Measurements from ENCODE around the gene AUH.

AUH gene

GRCh38 chr9:91310037-91310436 lies 51.7 kb downstream of the AUH start:
- 93% methylated on average over 2 of the region's 2 CpGs for WGBS
- H3K27me3 ChIP-seq (ENCODE audit: insufficient read depth, low read length) = no peaks in the 10 kb centered on the region
- H3K9ac ChIP-seq (ENCODE audit: low read depth, low read length) = no peak overlapping the region
- no peaks in the 10 kb centered on the region for H3K9me3 ChIP-seq (ENCODE audit: insufficient read depth, low read depth, low read length)
- H3K4me1 ChIP-seq (ENCODE audit: insufficient read depth, low read length) = no peaks in the 10 kb centered on the region
- peaks cover 3% of the 10 kb centered on the region; the same call in 1 of the 2 replicates for H3K36me3 ChIP-seq (ENCODE audit: insufficient read depth, low read length)
- H3K27ac ChIP-seq (ENCODE audit: low read depth, low read length) = no peak overlapping the region
- no peak overlapping the region for H3K4me3 ChIP-seq (ENCODE audit: low read length)

- Histone ChIP-seq H3K4me1 (ENCODE audit: insufficient read depth, low read length) (peaks cover 9% of the 10 kb centered on the region; the same call in 1 of the 2 replicates), H3K9ac (ENCODE audit: low read depth, low read length) (no peak overlapping the region), H3K9me3 (ENCODE audit: insufficient read depth, low read depth, low read length) (no peaks in the 10 kb centered on the region), H3K27ac (ENCODE audit: low read depth, low read length) (no peak overlapping the region), H3K4me3 (ENCODE audit: low read length) (no peak overlapping the region), H3K27me3 (ENCODE audit: insufficient read depth, low read length) (no peaks in the 10 kb centered on the region), H3K36me3 (ENCODE audit: insufficient read depth, low read length) (peaks cover 3% of the 10 kb centered on the region; the same call in 1 of the 2 replicates)
- WGBS = no CpG with 5 or more reads among the region's 2 CpGs
Measured at GRCh38 chr9:91308191-91308590, 53.5 kb downstream of the AUH start.

- no peak overlapping the region for H3K9ac ChIP-seq (ENCODE audit: low read depth, low read length)
- H3K27ac ChIP-seq (ENCODE audit: low read depth, low read length) = no peak overlapping the region
- peaks cover 3% of the 10 kb centered on the region; the same call in 1 of the 2 replicates for H3K36me3 ChIP-seq (ENCODE audit: insufficient read depth, low read length)
- no peaks in the 10 kb centered on the region for H3K27me3 ChIP-seq (ENCODE audit: insufficient read depth, low read length)
- peaks cover 9% of the 10 kb centered on the region; the same call in 1 of the 2 replicates for H3K4me1 ChIP-seq (ENCODE audit: insufficient read depth, low read length)
- H3K4me3 ChIP-seq (ENCODE audit: low read length) = no peak overlapping the region
- WGBS = 97% methylated on average over 4 of the region's 5 CpGs
- H3K9me3 ChIP-seq (ENCODE audit: insufficient read depth, low read depth, low read length) = no peaks in the 10 kb centered on the region
Measured at GRCh38 chr9:91307279-91307678, 54.4 kb downstream of the AUH start.

GRCh38 chr9:91306296-91306630 lies 55.5 kb downstream of the AUH start:
- peaks cover 9% of the 10 kb centered on the region; the same call in 1 of the 2 replicates for H3K4me1 ChIP-seq (ENCODE audit: insufficient read depth, low read length)
- no peaks in the 10 kb centered on the region for H3K9me3 ChIP-seq (ENCODE audit: insufficient read depth, low read depth, low read length)
- H3K4me3 ChIP-seq (ENCODE audit: low read length) = no peak overlapping the region
- H3K9ac ChIP-seq (ENCODE audit: low read depth, low read length) = no peak overlapping the region
- WGBS = 100% methylated on average over 1 of the region's 1 CpG
- H3K36me3 ChIP-seq (ENCODE audit: insufficient read depth, low read length) = peaks cover 1% of the 10 kb centered on the region; the same call in 1 of the 2 replicates
- no peaks in the 10 kb centered on the region for H3K27me3 ChIP-seq (ENCODE audit: insufficient read depth, low read length)
- no peak overlapping the region for H3K27ac ChIP-seq (ENCODE audit: low read depth, low read length)

DNA sequence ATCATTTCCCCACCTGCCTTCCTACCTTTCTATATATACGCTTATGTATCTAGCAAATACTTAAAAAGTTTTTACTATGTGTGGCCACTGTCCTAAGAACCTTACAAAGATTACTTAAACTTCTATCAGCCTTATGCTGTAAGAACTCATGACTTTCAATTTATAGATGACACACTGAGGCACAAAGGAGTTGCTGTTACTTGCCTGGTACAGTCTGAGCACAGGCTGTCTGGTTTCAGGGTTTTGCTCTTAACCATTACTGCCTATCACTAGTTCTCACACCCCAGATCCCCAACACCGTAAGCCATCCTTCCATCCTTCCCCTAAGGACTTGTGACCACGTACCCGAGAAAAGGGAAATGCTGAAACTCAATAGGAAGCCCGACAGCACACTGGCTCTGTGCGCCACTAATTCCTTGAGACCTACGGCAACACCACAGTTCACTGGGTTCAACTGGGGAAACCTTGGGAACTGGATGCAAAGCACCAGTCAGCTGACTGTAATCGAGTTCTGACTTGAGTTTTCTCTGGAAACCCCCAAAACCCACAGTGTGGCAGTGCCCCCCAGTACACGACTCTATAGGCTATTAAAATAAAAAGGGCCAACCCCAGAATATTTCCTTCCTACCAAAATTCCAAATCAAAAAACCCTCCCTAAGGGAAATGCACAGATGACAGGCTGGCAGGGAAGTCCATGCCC lies 56.0 kb downstream of the AUH start:
- no peaks in the 10 kb centered on the region; the same call in 1 of the 2 replicates for H3K36me3 ChIP-seq (ENCODE audit: insufficient read depth, low read length)
- peaks cover 9% of the 10 kb centered on the region; the same call in 1 of the 2 replicates for H3K4me1 ChIP-seq (ENCODE audit: insufficient read depth, low read length)
- H3K9ac ChIP-seq (ENCODE audit: low read depth, low read length) = no peak overlapping the region
- H3K27me3 ChIP-seq (ENCODE audit: insufficient read depth, low read length) = no peaks in the 10 kb centered on the region
- H3K4me3 ChIP-seq (ENCODE audit: low read length) = no peak overlapping the region
- no peak overlapping the region for H3K27ac ChIP-seq (ENCODE audit: low read depth, low read length)
- 95% methylated on average over 9 of the region's 9 CpGs for WGBS
- no peaks in the 10 kb centered on the region for H3K9me3 ChIP-seq (ENCODE audit: insufficient read depth, low read depth, low read length)

- Histone ChIP-seq H3K36me3 (ENCODE audit: insufficient read depth, low read length) (no peaks in the 10 kb centered on the region; the same call in 1 of the 2 replicates), H3K27me3 (ENCODE audit: insufficient read depth, low read length) (no peaks in the 10 kb centered on the region), H3K9ac (ENCODE audit: low read depth, low read length) (no peak overlapping the region), H3K4me3 (ENCODE audit: low read length) (no peak overlapping the region), H3K9me3 (ENCODE audit: insufficient read depth, low read depth, low read length) (no peaks in the 10 kb centered on the region), H3K27ac (ENCODE audit: low read depth, low read length) (no peak overlapping the region), H3K4me1 (ENCODE audit: insufficient read depth, low read length) (peaks cover 9% of the 10 kb centered on the region; the same call in 1 of the 2 replicates)
- 100% methylated on average over 1 of the region's 2 CpGs for WGBS
Measured at GRCh38 chr9:91303741-91304415, 57.8 kb downstream of the AUH start.

DNA sequence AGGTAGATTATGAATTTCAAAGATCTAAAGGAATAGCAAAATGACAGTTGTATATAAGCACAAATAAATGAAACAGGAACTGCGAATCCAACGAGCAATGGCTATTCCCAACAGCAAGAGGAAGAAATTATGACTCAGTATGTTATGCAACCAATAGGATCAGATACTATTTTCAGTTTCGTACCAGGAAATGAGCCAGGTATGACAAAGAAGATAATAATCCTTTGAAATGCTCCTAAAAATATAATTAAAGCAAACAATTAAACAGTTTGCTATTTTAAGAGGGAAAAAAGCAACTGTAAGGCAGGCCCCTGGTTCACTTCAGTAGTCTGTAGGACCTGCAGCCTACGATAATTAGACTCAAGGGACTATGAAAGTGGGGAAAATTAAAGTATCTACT lies 58.9 kb downstream of the AUH start:
- Histone ChIP-seq H3K27me3 (ENCODE audit: insufficient read depth, low read length) (no peaks in the 10 kb centered on the region), H3K9me3 (ENCODE audit: insufficient read depth, low read depth, low read length) (no peaks in the 10 kb centered on the region), H3K36me3 (ENCODE audit: insufficient read depth, low read length) (no peaks in the 10 kb centered on the region; the same call in 1 of the 2 replicates), H3K4me1 (ENCODE audit: insufficient read depth, low read length) (peaks cover 9% of the 10 kb centered on the region; the same call in 1 of the 2 replicates), H3K4me3 (ENCODE audit: low read length) (no peak overlapping the region), H3K9ac (ENCODE audit: low read depth, low read length) (no peak overlapping the region), H3K27ac (ENCODE audit: low read depth, low read length) (no peak overlapping the region)
- 100% methylated on average over 4 of the region's 4 CpGs for WGBS

- H3K4me3 ChIP-seq (ENCODE audit: low read length) = no peak overlapping the region
- H3K9me3 ChIP-seq (ENCODE audit: insufficient read depth, low read depth, low read length) = no peaks in the 10 kb centered on the region
- H3K9ac ChIP-seq (ENCODE audit: low read depth, low read length) = no peak overlapping the region
- H3K4me1 ChIP-seq (ENCODE audit: insufficient read depth, low read length) = peaks cover 9% of the 10 kb centered on the region; the same call in 1 of the 2 replicates
- peaks cover 9% of the 10 kb centered on the region for H3K36me3 ChIP-seq (ENCODE audit: insufficient read depth, low read length)
- H3K27me3 ChIP-seq (ENCODE audit: insufficient read depth, low read length) = no peaks in the 10 kb centered on the region
- WGBS = 93% methylated on average over 5 of the region's 5 CpGs
- H3K27ac ChIP-seq (ENCODE audit: low read depth, low read length) = no peak overlapping the region
Measured at GRCh38 chr9:91301161-91301560, 60.6 kb downstream of the AUH start.

DNA sequence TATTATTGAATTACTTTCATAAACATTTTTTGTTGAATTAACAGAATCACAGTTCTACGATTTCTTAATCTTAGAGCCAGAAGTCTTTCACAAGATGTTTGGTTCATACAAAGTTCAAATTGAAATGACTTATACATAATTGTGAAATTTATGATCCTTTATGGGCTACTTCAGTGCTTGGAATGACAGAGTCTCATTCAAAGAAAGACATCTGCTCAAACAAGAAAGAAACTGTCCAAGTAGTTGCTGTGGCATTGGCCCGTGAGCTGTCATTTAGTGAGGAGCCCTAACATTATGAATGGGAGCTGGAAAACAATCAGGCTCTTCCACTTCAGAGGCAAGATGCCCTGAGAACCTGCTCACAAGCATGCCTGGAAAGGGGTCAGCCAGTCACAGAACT lies 63.4 kb downstream of the AUH start:
- Histone ChIP-seq H3K9ac (ENCODE audit: low read depth, low read length) (no peak overlapping the region), H3K4me1 (ENCODE audit: insufficient read depth, low read length) (no peaks in the 10 kb centered on the region), H3K27ac (ENCODE audit: low read depth, low read length) (no peak overlapping the region), H3K36me3 (ENCODE audit: insufficient read depth, low read length) (peaks cover 34% of the 10 kb centered on the region), H3K27me3 (ENCODE audit: insufficient read depth, low read length) (no peaks in the 10 kb centered on the region), H3K4me3 (ENCODE audit: low read length) (no peak overlapping the region), H3K9me3 (ENCODE audit: insufficient read depth, low read depth, low read length) (no peaks in the 10 kb centered on the region)
- 95% methylated on average over 2 of the region's 2 CpGs for WGBS

DNA sequence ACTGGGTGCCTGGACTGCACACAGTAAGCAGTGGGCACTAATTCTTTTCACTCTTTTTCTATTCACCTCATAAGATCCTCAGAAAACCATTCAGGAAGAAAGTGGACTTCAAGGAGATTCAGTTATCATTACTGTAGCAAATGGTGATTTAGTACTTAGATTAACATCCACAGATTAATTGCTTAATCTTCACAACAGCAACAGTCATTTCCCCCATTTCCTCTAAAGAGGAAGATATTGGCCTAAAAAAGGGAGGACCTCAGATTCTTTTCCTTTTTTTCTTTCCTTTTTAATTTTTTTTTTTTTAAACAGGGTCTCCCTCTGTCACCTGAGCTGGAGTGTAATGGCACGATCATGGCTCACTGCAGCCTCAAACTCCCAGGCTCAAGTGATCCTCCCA lies 64.4 kb downstream of the AUH start:
- no peaks in the 10 kb centered on the region for H3K27me3 ChIP-seq (ENCODE audit: insufficient read depth, low read length)
- H3K27ac ChIP-seq (ENCODE audit: low read depth, low read length) = no peak overlapping the region
- no peaks in the 10 kb centered on the region for H3K9me3 ChIP-seq (ENCODE audit: insufficient read depth, low read depth, low read length)
- no peak overlapping the region for H3K4me3 ChIP-seq (ENCODE audit: low read length)
- H3K9ac ChIP-seq (ENCODE audit: low read depth, low read length) = no peak overlapping the region
- no peaks in the 10 kb centered on the region for H3K4me1 ChIP-seq (ENCODE audit: insufficient read depth, low read length)
- WGBS = 89% methylated on average over 1 of the region's 1 CpG
- peaks cover 41% of the 10 kb centered on the region for H3K36me3 ChIP-seq (ENCODE audit: insufficient read depth, low read length)

- Histone ChIP-seq H3K36me3 (ENCODE audit: insufficient read depth, low read length) (peaks cover 41% of the 10 kb centered on the region), H3K9me3 (ENCODE audit: insufficient read depth, low read depth, low read length) (no peaks in the 10 kb centered on the region), H3K9ac (ENCODE audit: low read depth, low read length) (no peak overlapping the region)
Measured at GRCh38 chr9:91296354-91296753, 65.4 kb downstream of the AUH start.

More at GRCh38 chr9:91296354-91296753, 65.4 kb downstream of the AUH start:
- Histone ChIP-seq H3K27ac (ENCODE audit: low read depth, low read length) (no peak overlapping the region), H3K4me3 (ENCODE audit: low read length) (no peak overlapping the region), H3K27me3 (ENCODE audit: insufficient read depth, low read length) (no peaks in the 10 kb centered on the region), H3K4me1 (ENCODE audit: insufficient read depth, low read length) (no peaks in the 10 kb centered on the region)

All from HUES64 (cell line).